ENCODE measurements around the gene ZC3H18. TPM values are rescaled to one million over a fixed set of nuclear protein-coding genes. Genes with fewer than 3 reads are reported as not detected.

ZC3H18 gene
- total and polyA plus RNA-seq, 2 experiments from 2014 or later: 30.0 to 40.7 TPM

DNA sequence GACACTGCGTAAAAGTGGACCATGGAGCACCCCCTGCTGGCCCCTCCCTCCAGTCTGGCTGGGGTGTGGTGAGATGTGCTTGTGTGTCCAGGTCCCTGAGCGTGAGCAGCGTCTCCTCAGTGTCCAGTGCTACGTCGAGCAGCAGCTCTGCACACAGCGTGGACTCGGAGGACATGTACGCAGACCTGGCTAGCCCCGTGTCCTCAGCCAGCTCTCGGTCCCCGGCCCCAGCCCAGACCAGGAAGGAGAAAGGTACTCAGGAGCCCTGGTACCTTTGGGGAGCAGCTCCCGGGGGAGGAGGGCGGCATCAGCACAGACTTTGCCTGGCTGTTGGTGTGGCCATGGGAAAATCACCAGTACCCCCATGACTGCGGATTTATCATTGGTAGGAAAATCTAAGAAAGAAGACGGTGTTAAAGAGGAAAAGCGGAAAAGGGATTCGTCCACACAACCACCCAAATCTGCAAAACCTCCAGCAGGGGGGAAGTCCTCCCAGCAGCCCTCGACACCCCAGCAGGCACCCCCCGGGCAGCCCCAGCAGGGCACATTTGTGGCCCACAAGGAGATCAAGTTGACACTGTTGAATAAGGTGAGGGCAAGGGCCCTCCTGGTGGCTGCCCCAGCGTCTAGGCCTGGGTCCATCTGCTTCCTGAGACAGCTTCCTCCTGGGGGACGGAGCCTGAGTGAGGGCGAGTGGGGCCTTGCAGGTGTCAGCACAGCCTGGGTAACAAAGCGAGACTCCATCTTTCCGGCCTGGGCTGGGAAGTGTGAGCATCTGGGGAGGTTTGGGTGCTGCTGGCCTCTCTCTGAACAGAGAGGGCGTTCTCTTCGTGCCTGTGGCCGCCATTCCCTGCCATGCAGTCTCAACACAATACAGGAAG is 57.6 kb downstream of the ZC3H18 start:
- H3K9me2 ChIP-seq (ENCODE audit: insufficient read depth): no peaks in the 10 kb centered on the region
- ATAC-seq (no peak), DNase-seq (ENCODE audit: low spot score) (no peak)
- H3K27ac Mint-ChIP-seq: peak overlapping the region; percentile 78; the same call in 1 of the 2 replicates
- H3K36me3 Mint-ChIP-seq (ENCODE audit: low read depth): peaks cover 56% of the 10 kb centered on the region
- H3F3A ChIP-seq (replicated peaks; ENCODE audit: low read depth): no peaks in the 10 kb centered on the region; the same call in 1 of the 2 replicates
- H3K4me3 ChIP-seq: no peak overlapping the region
- no peaks in the 10 kb centered on the region for H3K27me3 ChIP-seq (ENCODE audit: insufficient read depth)
- H2AFZ ChIP-seq: no peak overlapping the region
- H3K4me3 Mint-ChIP-seq: no peak overlapping the region; the same call in 2 of the 3 replicates
- H3K79me2 ChIP-seq (replicated peaks; ENCODE audit: insufficient read depth): no peaks in the 10 kb centered on the region
- peaks cover 13% of the 10 kb centered on the region; the same call in 1 of the 2 replicates for H3K36me3 ChIP-seq (ENCODE audit: insufficient read depth)
- TF ChIP-seq ZNF331 (CRISPR knock-in tag; IDR thresholded peaks at IDR 0.05; ENCODE audit: low read depth) (no peak), POLR2AphosphoS5 (IDR thresholded peaks at IDR 0.05; ENCODE audit: low read depth) (no peak), EZH2phosphoT487 (IDR thresholded peaks at IDR 0.05; ENCODE audit: unreplicated experiment) (no peak), EZH2 (IDR thresholded peaks at IDR 0.05; ENCODE audit: low read depth, unreplicated experiment) (no peak)
- peaks cover 14% of the 10 kb centered on the region for H3K27me3 Mint-ChIP-seq (ENCODE audit: insufficient read depth, low read depth, poor library complexity)
- H4K20me1 ChIP-seq (replicated peaks; ENCODE audit: insufficient read depth): 0 out of 2 replicates have a peak, but pooled peaks cover 5% of the 10 kb centered on the region
- H3K9me3 Mint-ChIP-seq: no peaks in the 10 kb centered on the region
- peaks cover 3% of the 10 kb centered on the region; the same call in 1 of the 2 replicates for H3K4me1 ChIP-seq (ENCODE audit: insufficient read depth)
- H3K4me2 ChIP-seq: no peak overlapping the region
- H3K27ac ChIP-seq (ENCODE audit: low read depth): no peak overlapping the region
- peaks cover 23% of the 10 kb centered on the region for H3K4me1 Mint-ChIP-seq

DNA sequence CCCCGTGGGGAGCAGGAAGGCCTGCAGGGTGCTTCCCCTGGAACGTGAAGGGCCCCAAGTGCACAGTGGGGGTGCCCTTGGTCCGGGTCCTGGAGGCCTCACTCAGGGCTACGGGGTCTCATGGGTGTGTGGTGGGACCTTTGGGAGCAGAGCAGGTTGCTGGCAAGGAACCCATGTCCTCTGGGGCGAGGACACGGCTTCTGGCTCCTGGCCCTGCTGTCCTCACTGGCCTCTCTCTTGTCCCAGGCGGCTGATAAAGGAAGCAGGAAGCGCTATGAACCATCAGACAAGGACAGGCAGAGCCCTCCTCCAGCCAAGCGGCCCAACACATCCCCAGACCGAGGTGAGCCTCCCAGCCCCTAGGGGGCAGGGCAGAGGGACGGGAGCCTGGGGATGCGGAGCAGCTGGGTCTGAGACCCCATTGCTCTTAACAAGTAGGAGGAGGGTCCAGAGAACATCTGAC is 58.3 kb downstream of the ZC3H18 start:
- DNase-seq (ENCODE audit: low spot score): peak; percentile 92

More for the DNA sequence above, 58.3 kb downstream of the ZC3H18 start:
- Mint-ChIP-seq H3K4me3 (no peak overlapping the region), H3K27ac (peak overlapping the region; percentile 78; the same call in 1 of the 2 replicates), H3K36me3 (ENCODE audit: low read depth) (peaks cover 48% of the 10 kb centered on the region), H3K27me3 (ENCODE audit: insufficient read depth, low read depth, poor library complexity) (peaks cover 12% of the 10 kb centered on the region), H3K9me3 (no peaks in the 10 kb centered on the region), H3K4me1 (peaks cover 23% of the 10 kb centered on the region)
- Histone ChIP-seq H3K36me3 (ENCODE audit: insufficient read depth) (peaks cover 13% of the 10 kb centered on the region; the same call in 1 of the 2 replicates), H3K9me2 (ENCODE audit: insufficient read depth) (no peaks in the 10 kb centered on the region), H3K4me3 (no peak overlapping the region), H3K4me1 (ENCODE audit: insufficient read depth) (peaks cover 5% of the 10 kb centered on the region; the same call in 1 of the 2 replicates), H3K27me3 (ENCODE audit: insufficient read depth) (no peaks in the 10 kb centered on the region), H3F3A (replicated peaks; ENCODE audit: low read depth) (peaks cover 5% of the 10 kb centered on the region; the same call in 1 of the 2 replicates), H4K20me1 (replicated peaks; ENCODE audit: insufficient read depth) (0 out of 2 replicates have a peak, but pooled peaks cover 5% of the 10 kb centered on the region), H2AFZ (no peak overlapping the region), H3K4me2 (no peak overlapping the region), H3K27ac (ENCODE audit: low read depth) (no peak overlapping the region), H3K79me2 (replicated peaks; ENCODE audit: insufficient read depth) (no peaks in the 10 kb centered on the region)
- ATAC-seq: peak; percentile 88
- TF ChIP-seq, protein P1, sequence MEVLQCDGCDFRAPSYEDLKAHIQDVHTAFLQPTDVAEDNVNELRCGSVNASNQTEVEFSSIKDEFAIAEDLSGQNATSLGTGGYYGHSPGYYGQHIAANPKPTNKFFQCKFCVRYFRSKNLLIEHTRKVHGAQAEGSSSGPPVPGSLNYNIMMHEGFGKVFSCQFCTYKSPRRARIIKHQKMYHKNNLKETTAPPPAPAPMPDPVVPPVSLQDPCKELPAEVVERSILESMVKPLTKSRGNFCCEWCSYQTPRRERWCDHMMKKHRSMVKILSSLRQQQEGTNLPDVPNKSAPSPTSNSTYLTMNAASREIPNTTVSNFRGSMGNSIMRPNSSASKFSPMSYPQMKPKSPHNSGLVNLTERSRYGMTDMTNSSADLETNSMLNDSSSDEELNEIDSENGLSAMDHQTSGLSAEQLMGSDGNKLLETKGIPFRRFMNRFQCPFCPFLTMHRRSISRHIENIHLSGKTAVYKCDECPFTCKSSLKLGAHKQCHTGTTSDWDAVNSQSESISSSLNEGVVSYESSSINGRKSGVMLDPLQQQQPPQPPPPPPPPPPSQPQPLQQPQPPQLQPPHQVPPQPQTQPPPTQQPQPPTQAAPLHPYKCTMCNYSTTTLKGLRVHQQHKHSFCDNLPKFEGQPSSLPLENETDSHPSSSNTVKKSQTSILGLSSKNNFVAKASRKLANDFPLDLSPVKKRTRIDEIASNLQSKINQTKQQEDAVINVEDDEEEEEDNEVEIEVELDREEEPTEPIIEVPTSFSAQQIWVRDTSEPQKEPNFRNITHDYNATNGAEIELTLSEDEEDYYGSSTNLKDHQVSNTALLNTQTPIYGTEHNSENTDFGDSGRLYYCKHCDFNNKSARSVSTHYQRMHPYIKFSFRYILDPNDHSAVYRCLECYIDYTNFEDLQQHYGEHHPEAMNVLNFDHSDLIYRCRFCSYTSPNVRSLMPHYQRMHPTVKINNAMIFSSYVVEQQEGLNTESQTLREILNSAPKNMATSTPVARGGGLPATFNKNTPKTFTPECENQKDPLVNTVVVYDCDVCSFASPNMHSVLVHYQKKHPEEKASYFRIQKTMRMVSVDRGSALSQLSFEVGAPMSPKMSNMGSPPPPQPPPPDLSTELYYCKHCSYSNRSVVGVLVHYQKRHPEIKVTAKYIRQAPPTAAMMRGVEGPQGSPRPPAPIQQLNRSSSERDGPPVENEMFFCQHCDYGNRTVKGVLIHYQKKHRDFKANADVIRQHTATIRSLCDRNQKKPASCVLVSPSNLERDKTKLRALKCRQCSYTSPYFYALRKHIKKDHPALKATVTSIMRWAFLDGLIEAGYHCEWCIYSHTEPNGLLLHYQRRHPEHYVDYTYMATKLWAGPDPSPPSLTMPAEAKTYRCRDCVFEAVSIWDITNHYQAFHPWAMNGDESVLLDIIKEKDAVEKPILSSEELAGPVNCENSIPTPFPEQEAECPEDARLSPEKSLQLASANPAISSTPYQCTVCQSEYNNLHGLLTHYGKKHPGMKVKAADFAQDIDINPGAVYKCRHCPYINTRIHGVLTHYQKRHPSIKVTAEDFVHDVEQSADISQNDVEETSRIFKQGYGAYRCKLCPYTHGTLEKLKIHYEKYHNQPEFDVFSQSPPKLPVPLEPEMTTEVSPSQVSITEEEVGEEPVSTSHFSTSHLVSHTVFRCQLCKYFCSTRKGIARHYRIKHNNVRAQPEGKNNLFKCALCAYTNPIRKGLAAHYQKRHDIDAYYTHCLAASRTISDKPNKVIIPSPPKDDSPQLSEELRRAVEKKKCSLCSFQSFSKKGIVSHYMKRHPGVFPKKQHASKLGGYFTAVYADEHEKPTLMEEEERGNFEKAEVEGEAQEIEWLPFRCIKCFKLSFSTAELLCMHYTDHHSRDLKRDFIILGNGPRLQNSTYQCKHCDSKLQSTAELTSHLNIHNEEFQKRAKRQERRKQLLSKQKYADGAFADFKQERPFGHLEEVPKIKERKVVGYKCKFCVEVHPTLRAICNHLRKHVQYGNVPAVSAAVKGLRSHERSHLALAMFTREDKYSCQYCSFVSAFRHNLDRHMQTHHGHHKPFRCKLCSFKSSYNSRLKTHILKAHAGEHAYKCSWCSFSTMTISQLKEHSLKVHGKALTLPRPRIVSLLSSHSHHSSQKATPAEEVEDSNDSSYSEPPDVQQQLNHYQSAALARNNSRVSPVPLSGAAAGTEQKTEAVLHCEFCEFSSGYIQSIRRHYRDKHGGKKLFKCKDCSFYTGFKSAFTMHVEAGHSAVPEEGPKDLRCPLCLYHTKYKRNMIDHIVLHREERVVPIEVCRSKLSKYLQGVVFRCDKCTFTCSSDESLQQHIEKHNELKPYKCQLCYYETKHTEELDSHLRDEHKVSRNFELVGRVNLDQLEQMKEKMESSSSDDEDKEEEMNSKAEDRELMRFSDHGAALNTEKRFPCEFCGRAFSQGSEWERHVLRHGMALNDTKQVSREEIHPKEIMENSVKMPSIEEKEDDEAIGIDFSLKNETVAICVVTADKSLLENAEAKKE (CRISPR knock-in tag; IDR thresholded peaks at IDR 0.05): no peak
- TF ChIP-seq, protein P2, sequence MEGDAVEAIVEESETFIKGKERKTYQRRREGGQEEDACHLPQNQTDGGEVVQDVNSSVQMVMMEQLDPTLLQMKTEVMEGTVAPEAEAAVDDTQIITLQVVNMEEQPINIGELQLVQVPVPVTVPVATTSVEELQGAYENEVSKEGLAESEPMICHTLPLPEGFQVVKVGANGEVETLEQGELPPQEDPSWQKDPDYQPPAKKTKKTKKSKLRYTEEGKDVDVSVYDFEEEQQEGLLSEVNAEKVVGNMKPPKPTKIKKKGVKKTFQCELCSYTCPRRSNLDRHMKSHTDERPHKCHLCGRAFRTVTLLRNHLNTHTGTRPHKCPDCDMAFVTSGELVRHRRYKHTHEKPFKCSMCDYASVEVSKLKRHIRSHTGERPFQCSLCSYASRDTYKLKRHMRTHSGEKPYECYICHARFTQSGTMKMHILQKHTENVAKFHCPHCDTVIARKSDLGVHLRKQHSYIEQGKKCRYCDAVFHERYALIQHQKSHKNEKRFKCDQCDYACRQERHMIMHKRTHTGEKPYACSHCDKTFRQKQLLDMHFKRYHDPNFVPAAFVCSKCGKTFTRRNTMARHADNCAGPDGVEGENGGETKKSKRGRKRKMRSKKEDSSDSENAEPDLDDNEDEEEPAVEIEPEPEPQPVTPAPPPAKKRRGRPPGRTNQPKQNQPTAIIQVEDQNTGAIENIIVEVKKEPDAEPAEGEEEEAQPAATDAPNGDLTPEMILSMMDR (conservative IDR thresholded peaks at IDR 0.05; ENCODE audit: low read depth in 2 of 2): peak; percentile 81 to 82
